NCI-H1436 treated with DMSO at 0.1 percent for 48 hours (cell line): Measurements from ENCODE around the gene TBRG1.

Experiments
- DNase-seq: peaks from one replicate; lab custom pipeline; 2025; lab: John Stamatoyannopoulos, UW

Gene TBRG1

DNA sequence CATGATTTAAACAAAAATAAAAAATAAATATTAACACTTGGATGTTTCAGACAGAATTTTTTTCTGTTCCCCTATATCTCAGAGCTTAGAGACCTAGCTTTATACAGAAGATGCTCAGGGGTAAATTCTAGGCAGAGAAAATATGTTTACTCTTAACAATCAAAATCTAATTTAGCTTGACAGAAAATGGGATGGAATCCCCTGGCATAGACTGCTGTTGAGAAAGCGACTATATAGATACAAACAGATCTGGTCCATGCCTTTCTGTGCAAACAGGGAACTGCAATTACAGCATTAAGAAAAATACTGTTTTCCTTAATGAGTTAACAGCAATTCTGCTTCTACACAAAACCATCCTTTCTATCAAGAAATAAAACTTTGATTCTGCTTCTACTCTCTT lies 36.3 kb downstream of the TBRG1 start:
- DNase-seq, result no peak

DNA sequence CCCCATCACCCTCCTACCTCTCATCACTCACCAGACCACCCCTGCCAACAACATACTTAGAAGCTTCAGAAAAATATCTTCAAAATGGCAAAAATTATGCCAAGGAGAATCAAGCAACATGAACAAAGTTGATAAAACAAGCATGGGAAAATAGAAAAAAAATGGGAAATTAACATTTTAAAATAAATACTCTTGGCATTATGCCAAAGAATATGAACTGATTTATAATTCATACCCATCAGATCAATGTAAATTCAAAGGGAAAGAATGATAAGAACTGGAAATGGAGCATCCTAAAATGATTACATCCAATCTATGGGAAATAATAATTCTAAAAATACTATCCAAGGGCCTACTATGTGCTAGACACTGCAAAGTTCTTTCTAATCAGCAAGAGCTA lies 38.9 kb downstream of the TBRG1 start:
- no peak for DNase-seq

DNA sequence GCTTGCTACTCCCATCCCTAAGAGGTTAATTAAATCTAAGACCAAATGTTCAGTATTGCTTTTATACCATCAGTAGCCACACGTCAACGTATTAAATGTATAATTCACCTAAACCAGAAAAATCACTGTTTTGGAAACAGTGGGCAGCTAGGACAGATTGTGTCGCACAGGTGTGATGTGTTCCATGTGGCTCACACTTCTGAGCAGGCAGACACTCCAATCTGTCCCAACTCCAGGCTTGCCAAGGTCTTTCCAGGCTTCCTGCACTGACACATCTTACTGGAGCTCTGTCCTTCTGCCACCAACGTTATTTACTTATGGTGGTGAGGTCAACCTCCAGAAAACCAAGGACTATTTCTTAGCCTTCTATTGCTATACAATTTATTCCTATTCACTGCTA lies 39.4 kb downstream of the TBRG1 start:
- DNase-seq, result no peak

DNA sequence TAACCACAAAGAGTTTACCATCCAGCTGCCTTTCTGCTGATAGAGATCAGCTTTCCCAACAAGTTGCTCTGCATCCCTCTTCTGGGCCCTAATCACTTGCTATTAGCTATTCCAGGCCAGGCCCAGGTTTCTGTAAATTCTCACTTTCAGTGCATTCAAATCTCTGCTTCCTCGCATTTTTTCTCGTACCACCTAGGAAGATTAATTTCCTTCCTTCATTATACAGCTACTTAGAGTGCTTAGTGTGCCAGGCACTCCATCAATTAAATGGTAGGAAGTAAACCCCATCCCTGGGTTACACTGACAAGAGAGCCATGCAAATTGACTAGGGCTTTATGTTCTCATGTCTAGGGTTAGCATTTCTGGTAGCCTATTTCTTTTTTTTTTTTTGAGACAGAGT lies 41.2 kb downstream of the TBRG1 start:
- DNase-seq, result no peak

DNA sequence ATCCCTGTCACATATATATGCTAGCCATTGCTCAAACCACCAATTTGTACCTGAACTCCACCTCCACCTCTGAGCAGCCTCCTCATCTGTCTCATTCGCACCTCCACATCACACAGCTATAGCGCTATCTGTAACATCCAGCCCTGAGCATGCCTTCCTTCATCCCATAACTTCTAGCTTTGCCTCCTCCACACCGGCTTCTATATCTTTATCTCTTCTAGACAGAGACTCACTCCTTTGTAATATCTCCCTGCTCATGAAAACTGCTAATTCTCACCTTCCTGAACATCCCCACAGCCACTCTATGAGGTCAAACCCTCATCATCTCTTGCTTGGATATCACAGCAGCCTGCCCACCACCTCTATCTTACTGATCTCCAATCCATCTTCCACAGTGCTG lies 44.9 kb downstream of the TBRG1 start:
- no peak for DNase-seq

DNA sequence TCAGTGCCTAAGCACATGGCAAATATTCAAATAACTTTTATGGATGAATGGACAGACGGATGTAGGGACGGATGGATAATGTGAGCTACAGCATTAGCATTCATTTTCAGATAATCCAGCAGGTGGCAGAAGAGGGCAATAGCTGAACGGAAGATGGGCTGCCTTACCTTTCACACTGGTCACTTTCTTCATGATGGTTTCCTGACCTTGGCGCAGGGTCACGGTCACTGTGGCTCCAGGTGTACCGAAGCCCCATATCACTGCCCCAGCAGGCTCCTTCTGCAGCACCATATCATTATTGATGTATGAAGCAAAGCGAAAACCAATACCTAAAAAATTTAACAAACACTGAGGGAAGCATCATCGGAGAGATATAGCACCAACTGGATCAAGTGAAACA lies 46.5 kb downstream of the TBRG1 start:
- no peak for DNase-seq

DNA sequence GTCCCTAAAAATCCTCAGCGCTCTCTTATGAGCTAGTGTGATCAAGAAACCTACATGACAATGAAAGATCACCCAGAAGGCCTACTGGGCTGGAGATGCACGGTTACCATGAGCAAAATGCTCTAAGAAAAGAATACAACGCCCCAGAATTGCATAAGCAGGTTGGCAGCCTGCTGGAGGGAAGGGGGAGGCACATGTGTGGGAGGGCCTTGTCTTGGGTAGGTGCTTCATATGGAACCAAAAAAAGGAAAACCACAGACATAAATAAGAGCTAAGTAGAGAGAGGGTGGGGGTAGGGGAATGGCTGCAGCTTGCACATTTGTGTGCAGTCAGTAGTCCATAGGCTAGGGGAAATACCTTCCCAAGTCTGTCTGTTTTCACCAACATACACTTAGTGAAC lies 48.1 kb downstream of the TBRG1 start:
- DNase-seq, result no peak

DNA sequence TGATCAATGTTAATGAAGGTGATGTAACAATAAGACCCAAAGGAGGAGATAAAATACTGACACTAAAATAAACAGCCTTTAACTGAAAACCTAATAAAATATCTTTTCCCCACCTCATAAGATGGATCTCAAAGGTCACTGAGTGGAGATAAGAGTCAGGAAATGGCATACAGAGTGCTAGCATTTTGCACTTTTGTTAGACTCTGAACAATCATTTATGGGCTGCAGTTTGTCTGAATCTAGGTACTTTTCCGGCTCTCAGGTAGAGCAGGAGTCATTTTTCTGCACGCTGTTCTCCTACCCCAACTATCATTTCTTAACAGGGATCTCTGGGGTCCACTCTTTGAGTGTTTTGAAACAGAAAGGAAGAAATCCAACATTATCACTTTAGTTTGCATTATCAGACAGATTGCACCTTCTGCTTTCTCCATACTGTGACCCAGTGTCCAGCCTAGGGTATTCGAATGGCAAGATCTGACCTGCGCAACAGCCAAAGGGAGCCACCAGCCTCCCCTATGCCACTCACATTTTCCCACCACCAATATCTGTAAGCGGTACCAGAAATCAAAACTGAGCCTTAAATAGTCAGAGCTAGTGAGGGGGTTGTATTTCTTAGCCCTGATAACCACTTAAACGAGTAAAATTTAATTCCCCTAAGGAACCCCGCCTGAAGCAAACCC lies 50.0 kb downstream of the TBRG1 start:
- DNase-seq, result no peak

DNA sequence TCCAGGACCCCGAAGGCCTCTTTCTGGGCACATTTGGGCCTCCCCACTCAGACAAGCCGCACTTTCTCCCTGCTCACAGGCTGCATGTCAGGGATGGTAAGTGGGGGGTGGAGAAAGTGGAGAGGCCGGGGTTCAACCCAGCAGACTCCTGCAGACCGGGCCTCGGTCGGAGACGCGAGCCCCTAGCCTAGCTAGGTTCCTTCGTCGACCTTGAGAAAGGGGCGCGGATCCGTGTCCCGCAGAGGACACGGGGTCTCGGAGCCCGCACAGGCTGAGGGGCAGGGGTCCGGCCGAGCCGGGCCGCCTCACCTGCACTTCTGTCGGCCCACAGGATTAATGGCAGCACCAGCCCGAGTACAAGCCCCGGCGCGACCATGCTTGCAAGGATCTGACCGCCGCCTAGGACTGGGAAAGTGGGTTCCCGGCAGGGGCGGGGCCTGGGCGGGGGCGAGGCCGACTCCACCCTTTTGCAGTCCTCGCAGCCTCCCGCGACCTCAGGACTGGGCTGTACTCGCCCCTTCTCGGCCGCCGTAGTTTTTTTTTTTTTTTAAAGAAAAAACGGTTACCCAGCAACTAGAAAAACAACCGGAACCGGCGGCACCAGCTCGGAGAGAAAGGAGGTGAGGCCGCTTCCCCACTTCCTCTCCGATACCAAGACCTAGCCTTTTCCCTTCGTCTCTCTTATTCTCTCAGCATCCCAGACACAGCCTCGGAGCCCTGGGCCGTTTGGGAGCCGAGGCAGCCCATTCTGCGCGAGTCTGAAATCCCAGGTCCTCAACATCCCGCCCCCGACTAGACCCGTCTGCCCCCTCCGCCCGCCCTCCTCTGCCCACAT lies 50.9 kb downstream of the TBRG1 start, which contains the start of the genes SIAE and SPA17:
TSS of gene SIAE (minus strand) at position 407 of the 835 bp plus-strand sequence. CDS start at position 376, 31 bp downstream.
TSS of gene SPA17 (plus strand) at position 572 of the 835 bp plus-strand sequence. CDS start 1,361 bp downstream, outside the sequence.
- DNase-seq, result no peak

DNA sequence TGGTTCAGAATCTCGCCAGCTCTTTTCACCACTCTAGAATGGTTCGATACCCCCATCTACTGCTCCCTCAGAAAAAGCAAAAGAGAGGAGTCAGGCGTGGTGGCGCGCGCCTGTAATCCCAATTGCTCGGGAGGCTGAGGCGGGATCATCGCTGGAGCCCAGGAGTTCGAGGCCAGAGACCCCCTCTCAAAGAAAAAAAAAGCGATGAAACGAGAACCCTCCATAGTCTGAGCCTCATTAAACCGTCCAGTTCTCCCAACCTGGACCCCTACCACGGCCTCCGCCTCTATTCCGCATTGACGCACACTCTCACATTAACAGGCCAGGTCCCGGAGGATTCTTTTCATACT lies 51.5 kb downstream of the TBRG1 start:
- no peak for DNase-seq

DNA sequence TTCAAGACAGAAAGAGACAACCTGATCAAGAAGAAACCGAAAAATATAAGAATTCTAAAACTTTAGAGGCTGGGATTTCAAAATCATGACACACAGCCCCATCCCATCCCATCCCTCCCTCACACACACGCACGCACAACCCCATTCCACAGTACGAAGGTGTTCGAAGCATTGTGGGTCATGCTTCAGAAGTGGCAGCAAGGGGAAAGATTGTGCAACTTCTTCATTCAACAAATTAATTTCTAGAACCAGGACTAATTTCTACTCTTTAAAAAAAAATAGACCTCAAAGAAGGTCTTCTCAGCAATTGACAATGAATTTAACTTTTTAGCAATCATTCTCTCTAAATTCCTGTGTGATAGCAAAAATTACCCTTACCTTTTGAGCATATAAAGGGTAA lies 51.9 kb downstream of the TBRG1 start:
- DNase-seq, result no peak

DNA sequence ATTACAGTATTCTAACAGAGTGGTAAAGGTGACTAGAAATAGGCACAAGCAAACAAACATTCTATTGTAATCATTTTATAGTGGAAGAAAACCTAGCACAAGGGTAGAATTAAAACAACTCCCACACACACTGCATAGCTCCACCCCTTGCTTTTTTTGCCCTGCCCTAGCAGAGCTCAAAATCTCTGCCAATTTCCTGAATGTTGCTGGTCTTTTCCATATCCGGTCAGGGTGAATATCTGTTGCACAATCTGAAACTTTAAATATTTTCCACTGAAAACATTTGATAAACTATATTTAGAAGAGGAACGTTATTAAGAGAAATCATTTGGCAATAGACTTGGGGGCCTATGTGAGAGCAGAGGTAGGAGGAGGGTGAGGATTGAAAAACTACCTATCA lies 53.7 kb downstream of the TBRG1 start:
- no peak for DNase-seq

DNA sequence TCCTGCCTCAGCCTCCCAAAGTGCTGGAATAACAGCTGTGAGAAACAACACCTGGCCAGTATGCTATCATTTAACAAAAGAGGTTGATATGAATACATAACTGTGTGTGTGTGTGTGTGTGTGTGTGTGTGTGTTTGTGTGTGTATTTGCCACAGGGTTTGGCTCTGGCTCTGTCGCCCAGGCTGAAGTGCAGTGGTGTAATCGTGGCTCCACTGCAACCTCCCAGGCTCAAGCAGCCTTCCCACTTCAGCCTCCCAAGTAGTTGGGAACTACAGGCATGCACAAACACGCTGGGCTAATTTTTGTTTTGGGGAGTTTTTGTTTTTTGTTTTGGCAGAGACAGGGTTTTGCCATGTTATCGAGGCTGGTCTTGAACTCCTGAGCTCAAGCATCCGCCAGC lies 55.8 kb downstream of the TBRG1 start:
- DNase-seq, result no peak

DNA sequence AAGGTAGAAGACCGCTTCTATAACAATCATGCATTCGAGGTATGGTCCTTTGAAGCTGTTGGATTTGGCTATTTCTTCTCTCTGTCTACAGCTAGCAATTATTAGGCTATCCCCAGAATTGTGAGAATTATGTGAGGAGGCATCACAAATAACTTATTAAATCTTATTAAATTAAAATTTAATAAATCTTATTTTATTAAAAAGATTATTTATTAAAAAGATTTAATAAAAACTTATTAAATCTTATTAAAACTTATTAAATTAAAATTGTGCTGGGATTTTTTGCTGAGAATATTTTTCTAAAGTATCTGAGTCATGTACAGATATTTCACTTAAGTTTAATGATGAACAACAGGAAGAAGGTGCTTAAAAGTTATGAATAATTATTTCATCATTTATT lies 58.8 kb downstream of the TBRG1 start:
- DNase-seq, result no peak

DNA sequence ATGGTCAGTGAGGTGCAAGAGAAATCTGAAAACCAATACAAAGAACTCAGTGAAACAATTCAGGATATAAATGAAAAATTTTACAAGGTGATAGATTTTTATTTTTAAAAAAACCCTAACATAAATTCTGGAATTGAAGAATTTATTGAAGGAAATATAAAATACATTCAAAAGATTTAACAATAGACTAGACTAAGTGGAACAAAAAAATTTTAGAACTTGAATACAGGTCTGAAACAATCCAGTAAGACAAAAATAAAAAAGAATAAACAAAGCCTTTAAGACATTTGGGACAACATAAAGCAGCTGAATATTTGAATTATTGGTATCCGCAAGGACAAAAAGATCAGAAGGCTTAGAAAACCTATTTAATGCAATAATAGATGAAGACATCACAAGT lies 59.8 kb downstream of the TBRG1 start:
- DNase-seq, result no peak
